ENCODE results near the gene OLFML3.

- TF ChIP-seq ZNF274 (IDR thresholded peaks at IDR 0.05; ENCODE audit: low read depth, low read length) (no peak), YY1 (IDR thresholded peaks at IDR 0.05; ENCODE audit: insufficient read depth, insufficient read length) (no peak)
Measured at GRCh38 chr1:114003431-114003830, 24.2 kb downstream of the OLFML3 start.

All from NT2/D1 (cell line).